IMR-90 (cell line): ENCODE results near the gene AGMO. TPM values are rescaled to one million over a fixed set of nuclear protein-coding genes. Genes with fewer than 3 reads are reported as not detected.

Experiments
- ATAC-seq: fragments of 200-7000 bp; cut with Tn5 transposase; 2 replicates; pipeline ENCODE4 v1.9.1; 2020; ENCODE audit warnings: low read depth, mild to moderate bottlenecking, moderate library complexity
- BruUV-seq: library from RNA; stranded (reverse); fragments of 400-500 nt; replicated peaks from 2 replicates; lab custom pipeline; 2021; lab: Mats Ljungman, UMichigan
- CTCF ChIA-PET: fragments of 300-600 bp; formaldehyde crosslinking; extraction: SDS; loops from one replicate; lab custom pipeline; 2021; ENCODE audit warnings: antibody characterized with exemption; lab: Yijun Ruan, JAX
- POLR2A ChIA-PET: fragments of 300-600 bp; sonication (Branson Sonifier 250); formaldehyde crosslinking; loops from one replicate; lab custom pipeline; 2022; ENCODE audit warnings: antibody characterized with exemption; ENCODE audit not compliant: unreplicated experiment; lab: Charles Lee
- DNase-seq: peaks from one replicate; pipeline ENCODE4 v3.0.0; 2013
- H2AFZ ChIP-seq: replicated peaks from 2 replicates; pipeline ENCODE3; 2013; ENCODE audit warnings: low read length, mild to moderate bottlenecking; ENCODE audit not compliant: poor library complexity
- H2AK5ac ChIP-seq: 2 replicates; pipeline ENCODE4 v1.6.1; 2013; ENCODE audit warnings: low read depth, low read length, inconsistent platforms
- H2AK9ac ChIP-seq: replicated peaks from 2 replicates; pipeline ENCODE3; 2013; ENCODE audit warnings: mild to moderate bottlenecking, low read depth, low read length, moderate library complexity; ENCODE audit not compliant: poor library complexity
- H2BK120ac ChIP-seq: 2 replicates; pipeline ENCODE4 v1.6.1; 2013; ENCODE audit warnings: low read depth, low read length, inconsistent platforms
- H2BK15ac ChIP-seq: 3 replicates; pipeline ENCODE4 v1.6.1; 2013; ENCODE audit warnings: low read depth, low read length, inconsistent platforms
- H2BK20ac ChIP-seq: 2 replicates; pipeline ENCODE4 v1.6.1; 2013; ENCODE audit warnings: low read depth, mild to moderate bottlenecking, inconsistent platforms, low read length, moderate library complexity
- H2BK5ac ChIP-seq: 2 replicates; pipeline ENCODE4 v1.6.1; 2013; ENCODE audit warnings: mild to moderate bottlenecking, low read depth, low read length, inconsistent platforms; ENCODE audit not compliant: poor library complexity, severe bottlenecking
- H3K14ac ChIP-seq: replicated peaks from 2 replicates; pipeline ENCODE4 v1.6.1; 2013; ENCODE audit warnings: low read depth, low read length, inconsistent platforms
- H3K18ac ChIP-seq: 2 replicates; pipeline ENCODE4 v1.6.1; 2013; ENCODE audit warnings: low read depth, low read length, control low read depth
- H3K23ac ChIP-seq: 2 replicates; pipeline ENCODE4 v1.6.1; 2013; ENCODE audit warnings: low read depth, low read length, inconsistent platforms
- H3K27ac ChIP-seq: 2 replicates; pipeline ENCODE4 v1.5.1; 2013; ENCODE audit warnings: mild to moderate bottlenecking, control low read depth, low read length; ENCODE audit not compliant: insufficient read depth
- H3K27me3 ChIP-seq: 2 replicates; pipeline ENCODE4 v1.6.1; 2013; ENCODE audit warnings: low read length; ENCODE audit not compliant: control insufficient read depth, insufficient read depth
- H3K36me3 ChIP-seq: 2 replicates; pipeline ENCODE4 v1.6.1; 2013; ENCODE audit warnings: low read length, mixed read lengths; ENCODE audit not compliant: control insufficient read depth, insufficient read depth
- H3K4ac ChIP-seq: 2 replicates; pipeline ENCODE4 v1.6.1; 2013; ENCODE audit warnings: low read depth, low read length, inconsistent platforms
- H3K4me1 ChIP-seq: 2 replicates; pipeline ENCODE4 v1.6.1; 2013; ENCODE audit warnings: low read length, mixed read lengths; ENCODE audit not compliant: control insufficient read depth, insufficient read depth
- H3K4me2 ChIP-seq: 2 replicates; pipeline ENCODE4 v1.6.1; 2013; ENCODE audit warnings: low read depth, mild to moderate bottlenecking, control low read depth, low read length, moderate library complexity
- H3K4me3 ChIP-seq: 2 replicates; pipeline ENCODE4 v1.5.1; 2013; ENCODE audit warnings: low read depth, mild to moderate bottlenecking, control low read depth, low read length, moderate library complexity; ENCODE audit not compliant: insufficient read depth
- H3K56ac ChIP-seq: 2 replicates; pipeline ENCODE4 v1.6.1; 2013; ENCODE audit warnings: low read length, inconsistent platforms; ENCODE audit not compliant: insufficient read depth; ENCODE audit errors: extremely low read depth
- H3K79me1 ChIP-seq, 2 experiments: 2 replicates each; pipeline ENCODE4 v1.6.1; 2013; ENCODE audit warnings: low read length in 2 of 2, inconsistent platforms in 1 of 2, low read depth in 1 of 2
- H3K9ac ChIP-seq: 2 replicates; pipeline ENCODE4 v1.6.1; 2013; ENCODE audit warnings: low read depth, low read length, control low read depth
- H3K9me1 ChIP-seq: 2 replicates; pipeline ENCODE4 v1.6.1; 2013; ENCODE audit warnings: low read length, inconsistent platforms; ENCODE audit not compliant: insufficient read depth
- H3K9me3 ChIP-seq: 2 replicates; pipeline ENCODE4 v1.6.1; 2013; ENCODE audit warnings: low read length; ENCODE audit not compliant: control insufficient read depth, insufficient read depth
- H4K20me1 ChIP-seq: 2 replicates; pipeline ENCODE4 v1.6.1; 2013; ENCODE audit warnings: low read length, inconsistent platforms; ENCODE audit not compliant: insufficient read depth
- H4K5ac ChIP-seq: 2 replicates; pipeline ENCODE4 v1.6.1; 2013; ENCODE audit warnings: mild to moderate bottlenecking, low read depth, low read length, control low read depth
- H4K8ac ChIP-seq, 2 experiments: 2 replicates each; pipeline ENCODE4 v1.6.1; 2013; ENCODE audit warnings: low read depth in 2 of 2, low read length in 2 of 2, control low read depth in 1 of 2, inconsistent platforms in 1 of 2
- H4K91ac ChIP-seq: 2 replicates; pipeline ENCODE4 v1.6.1; 2013; ENCODE audit warnings: low read depth, low read length, inconsistent platforms; ENCODE audit not compliant: insufficient read depth
- BHLHE40 ChIP-seq: fragments of 150-350 bp; IDR thresholded peaks from 2 replicates; pipeline ENCODE4 v1.6.1; 2016; ENCODE audit warnings: mild to moderate bottlenecking, low read depth, low read length
- CEBPB ChIP-seq: IDR thresholded peaks from 2 replicates; pipeline ENCODE4 v1.6.1; 2012; ENCODE audit warnings: low read depth, low read length, improper control_type of control experiment
- CHD1 ChIP-seq: IDR thresholded peaks from 2 replicates; pipeline ENCODE4 v1.6.1; 2012; ENCODE audit warnings: low read depth, low read length, improper control_type of control experiment
- CTCF ChIP-seq: conservative IDR thresholded peaks from 2 replicates; pipeline ENCODE4 v1.5.1; 2012; ENCODE audit warnings: mild to moderate bottlenecking, low read depth, low read length, improper control_type of control experiment
- ELK1 ChIP-seq: fragments of 150-350 bp; IDR thresholded peaks from 2 replicates; pipeline ENCODE4 v1.6.1; 2016; ENCODE audit warnings: low read depth, mild to moderate bottlenecking, low read length, moderate library complexity, borderline replicate concordance
- FOS ChIP-seq: fragments of 150-350 bp; IDR thresholded peaks from 2 replicates; pipeline ENCODE4 v1.6.1; 2016; ENCODE audit warnings: low read depth, low read length
- MAFK ChIP-seq: IDR thresholded peaks from 2 replicates; pipeline ENCODE4 v1.6.1; 2012; ENCODE audit warnings: low read depth, low read length, improper control_type of control experiment
- MAZ ChIP-seq: IDR thresholded peaks from 2 replicates; pipeline ENCODE4 v1.6.1; 2012; ENCODE audit warnings: low read depth, mild to moderate bottlenecking, low read length, improper control_type of control experiment, moderate library complexity, borderline replicate concordance
- MXI1 ChIP-seq: IDR thresholded peaks from 2 replicates; pipeline ENCODE4 v1.6.1; 2012; ENCODE audit warnings: low read depth, mild to moderate bottlenecking, low read length, moderate library complexity, borderline replicate concordance
- NFE2L2 ChIP-seq: fragments of 150-350 bp; IDR thresholded peaks from 2 replicates; pipeline ENCODE4 v1.6.1; 2016; ENCODE audit warnings: low read depth, mild to moderate bottlenecking, low read length
- POLR2A ChIP-seq: IDR thresholded peaks from 2 replicates; pipeline ENCODE4 v1.6.1; 2012; ENCODE audit warnings: mild to moderate bottlenecking, low read depth, low read length
- RAD21 ChIP-seq: IDR thresholded peaks from 2 replicates; pipeline ENCODE4 v1.6.1; 2012; ENCODE audit warnings: low read length, improper control_type of control experiment
- RCOR1 ChIP-seq: IDR thresholded peaks from 2 replicates; pipeline ENCODE4 v1.6.1; 2012; ENCODE audit warnings: mild to moderate bottlenecking, low read length, improper control_type of control experiment; ENCODE audit not compliant: insufficient replicate concordance
- RFX5 ChIP-seq: IDR thresholded peaks from 2 replicates; pipeline ENCODE4 v1.8.0; 2012; ENCODE audit warnings: low read depth, mild to moderate bottlenecking, low read length, moderate library complexity
- SMC3 ChIP-seq: fragments of 150-350 bp; IDR thresholded peaks from 2 replicates; pipeline ENCODE4 v1.6.1; 2016; ENCODE audit warnings: low read depth, mild to moderate bottlenecking, antibody characterized with exemption, low read length, moderate library complexity
- WGBS, 2 experiments: methylation state at CpG; one replicate each; pipeline versions ENCODE4 v1.1.5 to v1.1.7; 2013; ENCODE audit warnings: missing lambda C conversion rate in 2 of 2; ENCODE audit not compliant: insufficient read length in 1 of 2; ENCODE audit errors: extremely low coverage in 2 of 2; 5-methylcytosine and 5-hydroxymethylcytosine counted together
- dilution Hi-C: fragments of 300-500 bp; cut with HindIII; formaldehyde crosslinking; loops from one replicate; pipeline ENCODE4 v1.14.3; 2018; ENCODE audit warnings: low sequenced_read_pairs; ENCODE audit not compliant: unreplicated experiment
- in situ Hi-C: fragments of 300-500 bp; cut with MboI; formaldehyde crosslinking; loops from 3 replicates; pipeline ENCODE4 v1.14.3; 2019; ENCODE audit warnings: low sequenced_read_pairs, inconsistent platforms, mixed read lengths
- intact Hi-C: fragments of 100-400 bp; cut with micrococcal nuclease; formaldehyde crosslinking; loops from 2 replicates; pipeline ENCODE4 v1.10.0; 2022
- polyA plus RNA-seq, 3 experiments: library from polyadenylated mRNA; depleted of rRNA; stranded (reverse); fragments of >200 nt; gene quantifications; 2 replicates each; pipeline ENCODE4 v1.2.3, GENCODE V29; 2012; ENCODE audit warnings: low replicate concordance in 1 of 3
- total RNA-seq: library from RNA; depleted of rRNA; stranded (reverse); fragments of >200 nt; gene quantifications from 2 replicates; pipeline ENCODE4 v1.2.3, GENCODE V29; 2012
- TF ChIP-seq, protein P1 (sequence below): fragments of 150-350 bp; IDR thresholded peaks from 2 replicates; pipeline ENCODE4 v1.6.1; 2017; ENCODE audit warnings: mild to moderate bottlenecking, antibody characterized with exemption, low read length, low read depth

The AGMO gene
- total and polyA plus RNA-seq, 2 of the 4 experiments (the other 2 are of a cell fraction): not detected

DNA sequence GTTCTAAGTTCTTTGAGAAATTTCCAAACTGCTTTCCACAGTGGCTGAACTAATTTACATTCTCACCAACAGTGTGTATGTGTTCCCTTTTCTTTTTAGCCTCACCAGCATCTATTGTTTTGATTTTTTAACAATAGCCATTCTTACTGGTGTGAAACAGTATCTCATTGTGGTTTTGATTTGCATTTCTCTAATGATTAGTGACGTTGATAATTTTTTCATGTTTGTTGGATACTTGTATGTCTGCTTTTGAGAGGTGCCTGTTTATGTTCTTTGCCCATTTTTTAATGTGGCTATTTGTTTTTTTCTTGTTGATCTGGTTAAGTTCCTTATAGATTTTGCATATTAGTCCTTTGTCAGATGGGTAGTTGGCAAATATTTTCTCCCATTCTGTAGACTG is 191.4 kb downstream of the AGMO start:
- DNase-seq (no peak), ATAC-seq (no peak)
- Histone ChIP-seq H3K9me3 (no peaks in the 10 kb centered on the region), H3K4ac (no peak overlapping the region), H3K14ac (no peak overlapping the region), H2AK5ac (no peak overlapping the region), H3K4me3 (no peak overlapping the region), H3K9ac (no peak overlapping the region), H2AK9ac (no peak overlapping the region), H2BK20ac (no peak overlapping the region), H4K20me1 (no peaks in the 10 kb centered on the region), H4K91ac (no peak overlapping the region), H3K27me3 (no peaks in the 10 kb centered on the region), H4K5ac (no peak overlapping the region), H3K4me2 (no peak overlapping the region), H2BK5ac (no peak overlapping the region), H2AFZ (no peak overlapping the region), H2BK15ac (no peak overlapping the region), H3K4me1 (no peaks in the 10 kb centered on the region), H3K79me1 (no peaks in the 10 kb centered on the region), H2BK120ac (no peak overlapping the region), H3K56ac (no peak overlapping the region), H3K18ac (no peak overlapping the region), H4K8ac (no peak overlapping the region), H3K27ac (no peak overlapping the region), H3K9me1 (no peaks in the 10 kb centered on the region), H3K23ac (no peak overlapping the region), H3K36me3 (no peaks in the 10 kb centered on the region)
- no TSS peak for BruUV-seq
- dilution Hi-C loops (no loop called here), intact Hi-C loops (no loop called here), in situ Hi-C loops (no loop called here)
- WGBS, 2 experiments: no CpG with 5 or more reads among the region's 1 CpG
- POLR2A ChIA-PET: no interaction called here
- no peak for TF ChIP-seq MAFK
- TF ChIP-seq RAD21: no peak
- no peak for TF ChIP-seq RFX5
- TF ChIP-seq, protein P1, sequence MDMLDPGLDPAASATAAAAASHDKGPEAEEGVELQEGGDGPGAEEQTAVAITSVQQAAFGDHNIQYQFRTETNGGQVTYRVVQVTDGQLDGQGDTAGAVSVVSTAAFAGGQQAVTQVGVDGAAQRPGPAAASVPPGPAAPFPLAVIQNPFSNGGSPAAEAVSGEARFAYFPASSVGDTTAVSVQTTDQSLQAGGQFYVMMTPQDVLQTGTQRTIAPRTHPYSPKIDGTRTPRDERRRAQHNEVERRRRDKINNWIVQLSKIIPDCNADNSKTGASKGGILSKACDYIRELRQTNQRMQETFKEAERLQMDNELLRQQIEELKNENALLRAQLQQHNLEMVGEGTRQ: no peak
- TF ChIP-seq MXI1: no peak
- TF ChIP-seq MAZ: no peak
- no peak for TF ChIP-seq CTCF
- no peak for TF ChIP-seq ELK1
- TF ChIP-seq FOS: no peak
- no peak for TF ChIP-seq BHLHE40
- no peak for TF ChIP-seq POLR2A
- no peak for TF ChIP-seq CHD1
- TF ChIP-seq CEBPB: no peak
- TF ChIP-seq SMC3: no peak
- no peak for TF ChIP-seq RCOR1
- no peak for TF ChIP-seq NFE2L2
- CTCF ChIA-PET: no interaction called here
